HuH-7 (cell line): ENCODE results near the gene BCHE.

Experiments used
- DNase-seq: peaks from one replicate; pipeline ENCODE4 v3.0.0; 2011; ENCODE audit warnings: low spot score

BCHE gene

GRCh38 chr3:165837058-165837525 is at the start of gene BCHE:
BCHE (minus strand) TSS chr3:165837423; CDS start chr3:165831033, 6,390 bp downstream.
- DNase-seq, result no peak

DNA sequence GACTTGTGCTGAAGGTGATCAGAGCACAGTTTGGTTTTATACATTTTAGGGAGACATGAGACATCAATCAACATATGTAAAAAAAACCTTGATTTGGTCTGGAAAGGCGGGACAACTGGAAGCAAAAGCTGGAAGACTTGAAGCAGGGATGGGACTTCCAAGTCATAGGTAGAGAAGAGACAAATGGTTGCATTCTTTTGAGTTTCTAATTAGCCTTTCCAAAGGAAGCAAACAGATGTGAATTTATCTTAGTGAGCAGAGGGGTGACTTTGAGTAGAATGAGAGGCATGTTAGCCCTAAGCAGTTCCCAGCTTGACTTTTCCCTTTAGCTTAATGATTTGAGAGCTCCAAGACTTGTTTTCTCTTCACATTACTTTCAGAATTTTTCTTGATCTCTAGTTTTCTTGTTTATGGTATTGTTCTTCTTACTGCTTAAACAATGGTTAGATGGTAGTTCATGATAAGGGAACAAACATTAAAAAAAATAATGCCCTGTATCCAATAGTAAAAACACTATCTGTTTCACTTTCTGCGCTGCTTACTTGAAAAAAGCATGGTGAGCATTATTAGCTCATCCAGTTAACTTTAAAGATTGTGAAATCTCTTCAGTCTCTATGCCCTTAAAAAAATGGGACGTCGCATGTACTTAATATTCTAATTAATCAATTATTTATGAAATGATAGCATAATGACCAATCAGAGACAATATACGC is 48.5 kb upstream of the BCHE start:
- DNase-seq, result no peak

DNA sequence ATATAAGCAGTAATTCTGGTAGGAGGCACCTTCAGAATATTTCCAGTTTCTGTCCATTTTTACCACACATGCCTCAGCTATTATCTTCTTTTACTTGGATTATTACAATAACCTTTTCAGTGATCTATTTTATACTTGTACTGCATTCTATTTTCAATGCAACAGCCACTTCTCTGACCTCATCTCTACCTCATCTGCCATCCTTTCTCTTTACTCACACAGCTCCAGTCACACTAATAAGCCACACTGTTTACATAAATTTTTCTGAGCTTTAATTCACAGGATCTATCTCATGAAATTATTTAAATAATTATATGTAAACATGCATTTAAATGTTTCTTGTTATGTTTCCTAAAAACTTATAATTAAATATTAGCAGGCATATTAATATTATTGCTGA is 47.3 kb upstream of the BCHE start:
- no peak for DNase-seq

DNA sequence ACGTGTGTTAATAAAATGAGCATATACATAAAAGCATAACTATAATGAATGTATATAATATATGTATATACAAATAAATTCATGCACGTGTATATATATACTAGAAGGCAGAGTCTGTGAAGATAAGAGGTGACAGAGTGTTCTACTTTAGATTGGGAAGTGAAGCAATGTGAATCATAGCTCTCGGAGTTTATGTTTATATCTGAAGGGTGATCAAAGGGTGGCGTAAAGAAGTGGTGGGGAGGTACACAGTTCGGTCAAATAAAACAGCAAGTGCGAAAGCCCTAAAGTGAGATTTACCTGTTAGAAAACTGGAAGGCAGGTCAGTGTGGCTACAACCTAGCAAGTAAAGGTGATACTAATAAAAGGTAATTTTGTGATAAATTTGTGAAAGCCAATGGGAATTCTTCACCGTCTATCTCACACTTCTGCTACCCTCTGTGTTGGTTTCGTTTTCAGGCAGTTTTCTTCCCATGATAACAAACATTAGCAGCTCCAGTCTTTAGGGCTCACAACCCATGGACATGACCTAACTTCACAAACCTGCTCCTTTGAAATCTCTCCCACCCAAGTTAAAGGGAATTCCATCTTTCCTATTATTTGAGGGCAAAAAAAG is 46.7 kb upstream of the BCHE start:
- no peak for DNase-seq

DNA sequence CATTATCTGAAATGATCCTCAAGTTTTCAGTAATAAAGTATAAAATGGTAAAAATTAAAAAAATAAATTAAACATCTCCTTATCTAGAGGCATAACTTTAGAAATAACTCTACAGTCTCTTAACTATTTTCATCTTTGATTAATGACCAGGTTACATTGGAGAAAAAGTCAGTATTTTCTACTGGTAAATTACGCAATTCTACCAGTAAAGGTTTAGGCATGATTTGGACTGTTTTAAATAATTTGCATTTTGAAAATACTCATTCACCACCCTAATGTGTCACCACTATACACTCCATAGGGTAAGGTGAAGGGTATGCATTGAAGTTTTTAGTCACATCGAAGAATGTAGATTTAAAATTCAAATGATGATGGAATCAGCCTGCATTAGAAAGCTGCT is 45.9 kb upstream of the BCHE start:
- DNase-seq, result no peak

GRCh38 chr3:165875644-165876043 is 38.4 kb upstream of the BCHE start:
- DNase-seq, result no peak

DNA sequence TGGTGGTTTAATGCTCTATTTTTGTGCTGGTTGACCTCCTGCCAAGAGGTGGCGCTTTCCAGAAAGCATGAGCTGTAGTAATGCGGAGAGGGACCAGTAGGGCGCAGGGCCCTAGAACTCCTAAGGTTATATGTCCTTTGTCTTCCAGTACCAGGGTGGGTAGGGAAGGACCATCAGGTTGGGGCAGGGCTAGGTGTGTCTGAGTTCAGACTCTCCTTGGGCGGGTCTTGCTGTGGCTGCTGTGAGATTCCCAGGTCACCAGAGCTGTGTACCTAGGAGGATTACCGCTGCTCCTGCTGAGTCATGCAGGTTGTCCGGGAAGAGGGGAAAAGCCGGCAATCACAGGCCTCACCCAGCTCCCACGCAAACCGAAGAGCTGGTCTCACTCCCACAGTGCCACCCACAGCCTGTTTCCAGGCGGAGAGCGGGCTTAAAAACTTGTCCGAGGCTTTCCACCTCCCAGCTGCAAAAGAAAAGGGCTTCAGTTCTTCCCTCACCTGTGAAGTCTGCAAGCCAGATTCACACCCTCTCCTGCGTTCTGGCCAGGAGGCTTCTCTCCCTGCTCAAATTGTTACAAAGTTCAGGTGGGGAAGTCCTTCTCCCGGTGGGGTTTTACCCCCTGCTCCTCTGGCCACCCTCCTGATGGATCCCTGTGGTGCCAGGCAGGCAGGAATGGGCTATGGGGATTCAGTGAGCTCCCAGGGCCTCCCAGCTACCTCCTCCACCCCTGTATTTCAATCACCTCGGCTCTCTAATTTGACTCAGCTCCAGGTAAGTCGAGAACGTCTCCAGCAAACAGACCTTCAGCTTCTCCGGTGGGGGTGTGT is 37.7 kb upstream of the BCHE start:
- DNase-seq, result no peak

DNA sequence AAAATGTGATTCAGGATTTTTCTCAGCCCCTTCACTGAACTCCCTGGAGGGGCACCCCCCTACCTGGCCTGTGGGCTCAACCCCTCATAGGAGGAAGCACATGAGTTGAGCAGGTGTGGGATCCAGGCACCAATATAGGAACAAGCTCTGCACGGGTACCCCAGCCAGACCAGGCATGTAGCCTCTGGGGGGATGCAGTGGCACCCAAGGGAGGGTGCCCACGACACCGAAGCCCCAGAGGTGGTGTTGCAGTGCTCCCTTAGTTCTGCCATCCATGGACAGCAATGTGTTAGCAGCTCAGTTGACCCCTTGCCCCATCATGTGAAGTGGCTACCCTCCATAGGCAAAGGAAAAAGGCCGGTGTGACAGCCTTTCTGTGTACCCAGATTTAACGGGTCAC is 30.9 kb upstream of the BCHE start:
- DNase-seq, result no peak

DNA sequence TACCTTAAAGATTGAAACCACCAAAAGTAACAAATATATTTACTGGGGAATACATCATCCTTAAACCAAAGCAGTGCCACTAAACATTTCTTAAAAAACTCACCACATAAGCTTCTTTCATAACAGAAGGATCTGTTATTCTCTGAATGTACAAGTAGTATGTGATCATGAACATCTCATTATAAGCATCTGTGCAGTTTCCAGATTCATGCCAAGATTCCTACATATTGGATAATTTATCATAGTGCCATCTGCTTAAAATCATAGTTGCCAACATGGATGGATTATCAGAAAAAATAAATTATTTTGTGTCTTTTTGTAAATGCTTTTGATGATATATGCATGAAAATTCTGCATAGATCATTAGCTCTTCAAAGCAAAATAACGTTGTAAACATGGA is 21.8 kb upstream of the BCHE start:
- no peak for DNase-seq

GRCh38 chr3:165855581-165855980 is 18.4 kb upstream of the BCHE start:
- no peak for DNase-seq

DNA sequence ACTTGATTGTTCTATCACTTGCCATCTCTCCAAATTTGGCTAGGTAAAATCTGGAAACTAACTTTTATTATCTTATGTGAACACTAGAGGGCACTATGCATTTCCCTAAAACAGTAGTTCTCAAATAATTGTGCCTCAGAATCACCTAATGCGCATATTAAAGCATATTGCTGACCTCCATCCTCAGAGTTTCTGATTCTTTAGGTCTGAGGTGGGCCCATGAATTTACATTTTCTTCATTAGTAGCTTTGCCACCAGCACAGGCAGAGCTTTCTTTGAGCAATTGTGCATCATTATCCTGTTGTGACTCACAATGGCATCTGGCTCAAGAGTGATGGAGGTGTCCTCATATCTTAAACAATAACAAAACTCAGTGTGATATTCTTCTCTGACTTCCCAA is 17.5 kb upstream of the BCHE start:
- DNase-seq, result peak; percentile 4

GRCh38 chr3:165852711-165853110 is 15.5 kb upstream of the BCHE start:
- DNase-seq, result no peak

DNA sequence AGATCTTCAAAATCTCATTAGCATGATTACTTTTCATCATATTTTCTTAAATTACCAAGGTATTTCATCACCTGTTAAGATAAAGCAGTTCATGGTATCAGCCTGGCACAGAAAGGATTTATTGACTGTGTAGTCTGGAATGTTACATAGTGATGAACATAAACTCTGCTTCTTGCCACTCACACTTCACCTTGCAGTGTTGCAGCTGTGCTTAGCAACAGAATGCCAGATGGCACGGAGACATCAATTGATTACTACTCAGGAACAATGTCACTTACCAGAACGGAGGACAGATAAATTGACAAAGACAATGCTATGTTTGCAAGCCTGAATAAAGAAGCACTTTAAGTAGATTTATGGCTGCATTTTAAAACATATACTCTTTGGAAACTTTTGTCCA is 15.0 kb upstream of the BCHE start:
- DNase-seq, result no peak

DNA sequence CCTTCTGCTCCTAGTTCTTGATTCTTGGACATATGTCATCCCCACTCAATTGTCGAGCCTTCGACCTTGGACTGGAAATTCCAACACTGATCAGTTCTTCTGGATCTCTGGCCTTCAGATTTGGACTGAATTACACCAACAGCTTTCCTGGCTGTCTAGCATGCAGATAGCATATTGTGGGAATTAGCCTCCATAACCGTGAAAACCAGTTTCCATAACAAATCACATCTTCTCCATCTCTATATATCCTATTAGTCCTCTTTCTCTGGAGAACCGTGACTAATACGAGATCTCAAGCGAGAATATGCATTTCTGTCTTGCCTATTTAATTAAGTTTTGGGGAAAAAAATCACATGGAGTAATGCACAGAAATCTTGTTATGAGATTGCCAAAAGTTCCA is 8.8 kb upstream of the BCHE start:
- DNase-seq, result no peak

DNA sequence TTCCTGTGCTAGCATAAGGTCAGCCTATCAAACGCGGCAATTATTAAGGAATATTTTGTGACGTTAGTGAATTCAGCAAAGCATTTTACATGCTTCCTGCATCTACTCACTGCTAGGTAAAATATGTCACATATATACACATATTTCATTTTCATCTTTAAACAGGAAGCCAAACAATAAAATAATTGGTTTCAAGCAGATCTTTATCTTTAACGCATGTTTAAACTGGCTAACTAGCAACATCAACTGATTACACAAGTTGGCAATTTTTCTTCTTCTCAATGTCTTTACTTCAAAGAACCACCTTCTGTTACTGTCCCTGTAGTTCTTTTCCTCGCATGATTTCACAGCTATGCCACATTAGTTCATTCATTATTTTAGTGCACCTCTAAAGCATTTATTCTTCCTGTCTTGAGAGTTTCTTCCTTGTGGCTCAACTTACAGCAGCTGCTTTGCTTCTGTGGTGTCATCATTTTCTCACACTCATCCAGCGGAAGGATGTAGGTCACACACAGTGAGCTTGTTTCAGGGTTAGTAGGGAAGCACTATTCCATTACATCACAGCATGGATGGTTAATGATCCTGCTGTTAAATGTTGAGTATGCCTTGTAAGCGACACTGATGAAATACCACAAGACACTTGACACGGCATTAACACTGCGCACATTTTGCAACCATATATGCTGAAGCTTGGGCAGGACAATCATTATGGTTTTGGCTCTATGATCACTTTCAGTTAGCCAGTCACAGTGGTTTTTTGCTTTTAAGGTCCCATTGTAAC is 2.3 kb upstream of the BCHE start:
- no peak for DNase-seq

GRCh38 chr3:165837801-165838200 is 578 bp upstream of the BCHE start:
- DNase-seq, result no peak

- no peak for DNase-seq
These were observed 1.8 kb downstream of the BCHE start for GRCh38 chr3:165835431-165835830.

- no peak for DNase-seq
These were observed 6.5 kb downstream of the BCHE start for GRCh38 chr3:165830746-165831145.

GRCh38 chr3:165827883-165828282 is 9.3 kb downstream of the BCHE start:
- DNase-seq, result no peak

- DNase-seq, result no peak
These were observed 10.0 kb downstream of the BCHE start for GRCh38 chr3:165827233-165827632.

GRCh38 chr3:165820671-165821123 is 16.5 kb downstream of the BCHE start:
- DNase-seq, result no peak

DNA sequence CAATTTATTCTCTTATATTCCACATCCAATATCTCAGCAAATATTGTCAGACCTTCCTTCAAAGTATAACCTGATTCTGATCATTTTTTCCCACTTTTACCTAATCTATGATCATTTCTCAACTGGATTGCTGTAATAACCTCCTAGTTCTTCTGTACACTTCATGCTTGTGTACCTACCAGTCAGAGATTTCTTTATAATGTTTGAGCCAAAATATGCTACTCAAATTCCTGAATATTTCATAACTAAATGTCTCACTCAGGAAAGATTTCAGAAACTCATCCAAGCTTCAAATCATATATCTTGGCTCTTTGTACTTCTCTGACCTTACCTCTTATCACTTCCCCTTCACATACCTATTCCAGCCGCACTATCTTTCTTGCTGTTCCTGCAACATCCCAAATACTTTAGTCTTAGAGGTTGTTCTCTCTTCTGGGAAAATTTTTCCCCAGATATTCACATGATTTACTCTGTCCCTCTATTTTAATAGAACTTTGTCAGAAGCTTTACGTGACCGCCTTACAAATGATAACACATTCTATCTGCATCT is 20.0 kb downstream of the BCHE start:
- no peak for DNase-seq
